H1 (cell line): ENCODE measurements around the gene PRKD1. TPM values are rescaled to one million over a fixed set of nuclear protein-coding genes. Genes with fewer than 3 reads are reported as not detected.

Experiments used
- CTCF ChIA-PET: fragments of 300-600 bp; sonication (Branson Sonifier 250); formaldehyde crosslinking; loops from one replicate; lab custom pipeline; 2021; ENCODE audit not compliant: partially characterized antibody; lab: Charles Lee
- POLR2A ChIA-PET: fragments of 300-600 bp; sonication (Branson Sonifier 250); formaldehyde crosslinking; loops from one replicate; lab custom pipeline; 2021; ENCODE audit warnings: inconsistent platforms; ENCODE audit not compliant: partially characterized antibody; lab: Charles Lee
- DNase-seq, 2 experiments: peaks; one replicate each; pipeline versions ENCODE4 v3.0.0 to v3.0.0-alpha.2; 2010 to 2022; ENCODE audit warnings: low spot score in 2 of 2, low read depth in 1 of 2, mixed read lengths in 1 of 2
- FAIRE-seq: peaks from 2 replicates; lab custom pipeline; 2011; peaks lifted over from hg19 to GRCh38; lab: Jason Lieb, UNC
- H2AFZ ChIP-seq: 2 replicates; pipeline ENCODE4 v1.8.1; 2012; ENCODE audit warnings: low read length, inconsistent platforms
- H2AK5ac ChIP-seq: 2 replicates; pipeline ENCODE4 v1.6.1; 2013; ENCODE audit warnings: low read depth, low read length
- H2BK120ac ChIP-seq: replicated peaks from 2 replicates; pipeline ENCODE3; 2013; ENCODE audit warnings: low read depth, low read length, inconsistent platforms
- H2BK12ac ChIP-seq: 2 replicates; pipeline ENCODE4 v1.6.1; 2013; ENCODE audit warnings: low read depth, low read length
- H2BK15ac ChIP-seq: 2 replicates; pipeline ENCODE4 v1.6.1; 2013; ENCODE audit warnings: low read length
- H2BK20ac ChIP-seq: 2 replicates; pipeline ENCODE4 v1.6.1; 2013; ENCODE audit warnings: low read length
- H2BK5ac ChIP-seq: 2 replicates; pipeline ENCODE4 v1.6.1; 2013; ENCODE audit warnings: low read depth, low read length
- H3K14ac ChIP-seq: 2 replicates; pipeline ENCODE4 v1.6.1; 2013; ENCODE audit warnings: inconsistent platforms; ENCODE audit not compliant: insufficient read length
- H3K18ac ChIP-seq: 2 replicates; pipeline ENCODE4 v1.6.1; 2013; ENCODE audit warnings: low read length; ENCODE audit errors: extremely low read depth
- H3K23ac ChIP-seq: 2 replicates; pipeline ENCODE4 v1.6.1; 2013; ENCODE audit warnings: inconsistent platforms; ENCODE audit not compliant: insufficient read length
- H3K23me2 ChIP-seq: 2 replicates; pipeline ENCODE4 v1.6.1; 2013; ENCODE audit warnings: low read depth, low read length
- H3K27ac ChIP-seq: 2 replicates; pipeline ENCODE4 v1.6.1; 2011; ENCODE audit warnings: low read depth, low read length, inconsistent platforms
- H3K27me3 ChIP-seq, 4 experiments: replicated peaks in 1 of 4; 1 replicate in 1 of 4; 2 replicates in 3 of 4; pipeline versions ENCODE4 v1.6.1 to v1.8.1; 2011 to 2013; ENCODE audit warnings: low read length in 3 of 4, mild to moderate bottlenecking in 3 of 4, inconsistent platforms in 2 of 4, mixed read lengths in 2 of 4, moderate library complexity in 1 of 4; ENCODE audit not compliant: control insufficient read depth in 3 of 4, insufficient read depth in 3 of 4; ENCODE audit errors: extremely low read depth in 1 of 4
- H3K36me3 ChIP-seq, 4 experiments: 2 replicates each; pipeline versions ENCODE4 v1.6.1 to v1.8.1; 2011 to 2013; ENCODE audit warnings: mild to moderate bottlenecking in 4 of 4, low read length in 3 of 4, moderate library complexity in 2 of 4, control low read depth in 1 of 4, inconsistent platforms in 1 of 4; ENCODE audit not compliant: insufficient read depth in 4 of 4, control insufficient read depth in 2 of 4
- H3K4ac ChIP-seq: replicated peaks from 2 replicates; pipeline ENCODE3; 2013; ENCODE audit warnings: low read length, low read depth, mixed read lengths, inconsistent platforms; ENCODE audit not compliant: insufficient read length
- H3K4me1 ChIP-seq, 4 experiments: replicated peaks in 1 of 4; 1 replicate in 1 of 4; 2 replicates in 3 of 4; pipeline versions ENCODE4 v1.6.1 to v1.8.1; 2011 to 2013; ENCODE audit warnings: low read length in 3 of 4, inconsistent platforms in 2 of 4, mixed read lengths in 1 of 4; ENCODE audit not compliant: insufficient read depth in 4 of 4, control insufficient read depth in 3 of 4
- H3K4me2 ChIP-seq, 2 experiments: 2 replicates each; pipeline versions ENCODE4 v1.6.1 to v1.8.1; 2011 to 2013; ENCODE audit warnings: low read depth in 2 of 2, low read length in 2 of 2, control low read depth in 1 of 2, inconsistent platforms in 1 of 2, mild to moderate bottlenecking in 1 of 2; ENCODE audit not compliant: insufficient read depth in 1 of 2
- H3K4me3 ChIP-seq, 4 experiments: fragments of 200-600, 300-600 bp in 1 of 4; sonication (generic), shearing (Covaris generic), sonication (Bioruptor Twin) in 1 of 4; 2 replicates each; pipeline versions ENCODE4 v1.5.1 to v1.8.1; 2011 to 2016; ENCODE audit warnings: low read length in 4 of 4, low read depth in 3 of 4, control low read depth in 2 of 4, inconsistent platforms in 2 of 4, mild to moderate bottlenecking in 2 of 4, mixed read lengths in 1 of 4, moderate library complexity in 1 of 4; ENCODE audit not compliant: insufficient read depth in 2 of 4; ENCODE audit errors: extremely low read depth in 1 of 4
- H3K56ac ChIP-seq: replicated peaks from 2 replicates; pipeline ENCODE3; 2013; ENCODE audit warnings: low read depth, mild to moderate bottlenecking, mixed read lengths, low read length, inconsistent platforms; ENCODE audit not compliant: insufficient read length
- H3K79me1 ChIP-seq: 2 replicates; pipeline ENCODE4 v1.6.1; 2013; ENCODE audit warnings: low read depth, low read length, control low read depth
- H3K79me2 ChIP-seq, 2 experiments: 2 replicates each; pipeline versions ENCODE4 v1.6.1 to v1.8.1; 2012 to 2013; ENCODE audit warnings: low read length in 2 of 2, mild to moderate bottlenecking in 2 of 2, inconsistent platforms in 1 of 2; ENCODE audit not compliant: insufficient read depth in 2 of 2, control insufficient read depth in 1 of 2
- H3K9ac ChIP-seq, 4 experiments: replicated peaks in 1 of 4; 1 replicate in 1 of 4; 2 replicates in 3 of 4; pipeline versions ENCODE4 v1.6.1 to v1.8.1; 2011 to 2013; ENCODE audit warnings: low read depth in 3 of 4, low read length in 3 of 4, control low read depth in 2 of 4, mild to moderate bottlenecking in 2 of 4, moderate library complexity in 2 of 4, inconsistent platforms in 1 of 4; ENCODE audit errors: extremely low read depth in 1 of 4
- H3K9me3 ChIP-seq, 2 experiments: 2 replicates each; pipeline versions ENCODE4 v1.6.1 to v1.8.1; 2012 to 2013; ENCODE audit warnings: mild to moderate bottlenecking in 2 of 2, moderate library complexity in 2 of 2, control low read depth in 1 of 2, inconsistent platforms in 1 of 2, low read depth in 1 of 2, low read length in 1 of 2, mixed read lengths in 1 of 2; ENCODE audit not compliant: insufficient read depth in 2 of 2
- H4K20me1 ChIP-seq, 2 experiments: replicated peaks in 1 of 2; 2 replicates each; pipeline versions ENCODE3 to v1.8.1; 2011 to 2013; ENCODE audit warnings: inconsistent platforms in 2 of 2, low read length in 2 of 2, mild to moderate bottlenecking in 1 of 2; ENCODE audit not compliant: insufficient read depth in 2 of 2, control insufficient read depth in 1 of 2
- H4K5ac ChIP-seq: 2 replicates; pipeline ENCODE4 v1.6.1; 2013; ENCODE audit warnings: low read length, low read depth, mixed read lengths, inconsistent platforms; ENCODE audit not compliant: insufficient read length
- H4K8ac ChIP-seq: 2 replicates; pipeline ENCODE4 v1.8.0; 2013; ENCODE audit warnings: mild to moderate bottlenecking, moderate library complexity, low read length, inconsistent platforms; ENCODE audit not compliant: insufficient read depth; ENCODE audit errors: extremely low read depth
- H4K91ac ChIP-seq: replicated peaks from 2 replicates; pipeline ENCODE3; 2013; ENCODE audit warnings: low read length, mixed read lengths, inconsistent platforms; ENCODE audit not compliant: insufficient read length
- ASH2L ChIP-seq: fragments of 200-600, 300-600 bp; sonication (generic); IDR thresholded peaks from one replicate; pipeline ENCODE4 v1.7.1; 2017; ENCODE audit warnings: low read length
- FOSL1 ChIP-seq: IDR thresholded peaks from 2 replicates; pipeline ENCODE4 v1.6.1; 2011; ENCODE audit warnings: mild to moderate bottlenecking, low read depth, low read length, moderate library complexity; ENCODE audit not compliant: insufficient read depth
- KDM1A ChIP-seq: fragments of 200-600, 300-600 bp; sonication (generic); IDR thresholded peaks from 2 replicates; pipeline ENCODE4 v1.7.1; 2016; ENCODE audit warnings: mild to moderate bottlenecking, low read length, borderline replicate concordance
- POLR2A ChIP-seq, 2 experiments: IDR thresholded peaks; 1 replicate in 1 of 2; 2 replicates in 1 of 2; pipeline ENCODE4 v1.6.1; 2011; ENCODE audit warnings: low read depth in 2 of 2, low read length in 2 of 2, mild to moderate bottlenecking in 2 of 2; ENCODE audit errors: control extremely low read depth in 1 of 2
- POLR2AphosphoS5 ChIP-seq: IDR thresholded peaks from 2 replicates; pipeline ENCODE4 v1.6.1; 2011; ENCODE audit warnings: low read depth, low read length
- WGBS, 2 experiments: shearing (Covaris generic) in 1 of 2; methylation state at CpG; one replicate each; pipeline versions ENCODE4 v1.1.6 to v1.1.7; 2013 to 2015; ENCODE audit warnings: low lambda C conversion rate in 2 of 2, mixed read lengths in 2 of 2, inconsistent platforms in 1 of 2, low coverage in 1 of 2, missing lambda C conversion rate in 1 of 2; ENCODE audit not compliant: insufficient replicate concordance in 2 of 2, insufficient coverage in 1 of 2, insufficient read length in 1 of 2; ENCODE audit errors: extremely low coverage in 1 of 2, missing lambda C conversion rate in 1 of 2; 5-methylcytosine and 5-hydroxymethylcytosine counted together
- polyA plus RNA-seq, 7 experiments: library from polyadenylated mRNA; depleted of rRNA in 3 of 7; stranded (reverse) in 5 of 7; unstranded in 2 of 7; fragments of >200 nt in 5 of 7; fragments of 200-250 nt in 2 of 7; gene quantifications; 1 replicate in 5 of 7; 2 replicates in 1 of 7; 4 replicates in 1 of 7; pipeline versions ENCODE4 v1.2.1 to v1.2.3, GENCODE V29; 2011 to 2013; ENCODE audit warnings: missing spikeins in 2 of 7, mixed read lengths in 2 of 7
- total RNA-seq: library from RNA; stranded (reverse); fragmentation: NEBNext Ultra II Directional; extraction: Animal tissue kit (Norgen Biotek cat#: 25700); gene quantifications from 2 replicates; pipeline ENCODE4 v1.2.1, GENCODE V29; 2021

PRKD1 gene
- total and polyA plus RNA-seq, 2 of the 8 experiments (the other 6 are each of a cell fraction or from before 2014, with no cell fraction given), result 3.6 to 6.8 TPM

GRCh38 chr14:29782041-29782440 lies 145.6 kb downstream of the PRKD1 start:
- no peak overlapping the region for H3K4me3 ChIP-seq
- no peaks in the 10 kb centered on the region for H3K79me1 ChIP-seq
- H3K4ac ChIP-seq, result no peak overlapping the region
- H2AFZ ChIP-seq, result no peak overlapping the region
- no peak overlapping the region for H3K56ac ChIP-seq
- no peaks in the 10 kb centered on the region for H4K20me1 ChIP-seq
- no peak overlapping the region for H3K23ac ChIP-seq
- H2AK5ac ChIP-seq, result no peak overlapping the region
- no peak overlapping the region for H3K27ac ChIP-seq
- H2BK15ac ChIP-seq, result no peak overlapping the region
- no peak overlapping the region for H2BK12ac ChIP-seq
- CTCF ChIA-PET, result interaction anchor here (0.6 kb wide), 1 partner anchor 503 kb away, joined by 3 read pairs; no protein-coding TSS in a partner anchor
- no peak overlapping the region for H2BK120ac ChIP-seq
- no peak overlapping the region for H3K4me2 ChIP-seq
- POLR2A ChIA-PET, result no interaction called here
- no peak overlapping the region for H3K18ac ChIP-seq
- H4K8ac ChIP-seq, result no peak overlapping the region
- H2BK5ac ChIP-seq, result no peak overlapping the region
- 94% methylated on average over 2 of the region's 2 CpGs; no CpG with 5 or more reads in 1 of the 2 experiments for WGBS, 2 experiments
- H2BK20ac ChIP-seq, result no peak overlapping the region
- no peaks in the 10 kb centered on the region for H3K4me1 ChIP-seq
- H3K9me3 ChIP-seq, result no peaks in the 10 kb centered on the region
- H3K9ac ChIP-seq, result no peak overlapping the region
- no peaks in the 10 kb centered on the region for H3K27me3 ChIP-seq
- no peaks in the 10 kb centered on the region for H3K79me2 ChIP-seq
- no peaks in the 10 kb centered on the region for H3K23me2 ChIP-seq
- DNase-seq (no peak), FAIRE-seq (no peak)
- H4K91ac ChIP-seq, result no peak overlapping the region
- H4K5ac ChIP-seq, result no peak overlapping the region
- H3K14ac ChIP-seq, result no peak overlapping the region
- H3K36me3 ChIP-seq, result no peaks in the 10 kb centered on the region
- no peak for TF ChIP-seq POLR2A (IDR thresholded peaks at IDR 0.05; ENCODE audit: control extremely low read depth in 1 of 2, low read depth in 2 of 2, low read length in 2 of 2)
- no peak for TF ChIP-seq FOSL1
- TF ChIP-seq POLR2AphosphoS5, result no peak
- no peak for TF ChIP-seq ASH2L
- TF ChIP-seq KDM1A, result no peak
